GM18498 (cell line): ENCODE measurements around the gene CIB4.

Experiments
- ATAC-seq: cut with Tn5 transposase; IDR thresholded peaks from one replicate; pipeline ENCODE4 v1.9.1; 2021; ENCODE audit warnings: mild to moderate bottlenecking, moderate library complexity; ENCODE audit not compliant: unreplicated experiment

Gene CIB4

GRCh38 chr2:26532301-26533250, 108.6 kb downstream of the CIB4 start:
- ATAC-seq = no peak
